Gastrocnemius medialis (tissue), 4 donors: Measurements from ENCODE around the gene TNNT1. TPM values are rescaled to one million over a fixed set of nuclear protein-coding genes. Genes with fewer than 3 reads are reported as not detected.

ENCODE experiments used
- ATAC-seq, 2 donors: fragments of 150-250 bp; one replicate each; pipeline ENCODE4 v1.9.1; 2016
- DNase-seq, 2 donors: peaks; one replicate each; pipeline ENCODE4 v3.0.0-alpha.2; 2019
- H3K27ac ChIP-seq, 4 donors: fragments of 200-600 bp; sonication (generic); 1 replicate in 1 of 4; 2 replicates in 3 of 4; pipeline ENCODE4 v1.5.1; 2016 to 2018; ENCODE audit warnings: mild to moderate bottlenecking in 2 of 4, moderate library complexity in 1 of 4
- H3K27me3 ChIP-seq, 3 donors: fragments of 200-600 bp; sonication (generic) in 2 of 3; 1 replicate in 1 of 3; 2 replicates in 2 of 3; pipeline versions ENCODE4 v1.5.1 to v1.6.0; 2016 to 2019; ENCODE audit warnings: mild to moderate bottlenecking in 1 of 3, moderate library complexity in 1 of 3
- H3K36me3 ChIP-seq, 2 donors: fragments of 200-600 bp; sonication (generic) in 1 of 2; one replicate each; pipeline ENCODE4 v1.5.1; 2017 to 2018
- H3K4me1 ChIP-seq, 2 donors: fragments of 200-600 bp; sonication (generic) in 1 of 2; one replicate each; pipeline ENCODE4 v1.5.1; 2016 to 2017; ENCODE audit warnings: mild to moderate bottlenecking in 2 of 2
- H3K4me3 ChIP-seq, 4 donors: fragments of 200-600 bp; sonication (generic) in 3 of 4; 1 replicate in 1 of 4; 2 replicates in 3 of 4; pipeline ENCODE4 v1.5.1; 2016 to 2019; ENCODE audit warnings: mild to moderate bottlenecking in 2 of 4
- H3K9me3 ChIP-seq, 3 donors: fragments of 200-600 bp; sonication (generic) in 2 of 3; 1 replicate in 1 of 3; 2 replicates in 2 of 3; pipeline ENCODE4 v1.5.1; 2016 to 2019
- CTCF ChIP-seq, 5 experiments: fragments of 450-650 bp in 3 of 5; fragments of 200-600 bp in 2 of 5; sonication (generic) in 2 of 5; IDR thresholded peaks in 4 of 5; conservative IDR thresholded peaks in 1 of 5; 1 replicate in 4 of 5; 2 replicates in 1 of 5; pipeline ENCODE4 v1.5.1; 2016 to 2019; ENCODE audit warnings: antibody characterized with exemption in 5 of 5, mild to moderate bottlenecking in 3 of 5, moderate library complexity in 3 of 5
- POLR2A ChIP-seq, 2 donors: fragments of 450-650 bp; IDR thresholded peaks; one replicate each; pipeline ENCODE4 v1.6.1; 2017; ENCODE audit warnings: antibody characterized with exemption in 2 of 2, mild to moderate bottlenecking in 2 of 2, moderate library complexity in 2 of 2
- in situ Hi-C, 4 donors: fragments of 200-750 bp; cut with MboI; loops; one replicate each; pipeline versions ENCODE4 v1.15.0 to v1.8.0; 2017; ENCODE audit warnings: low sequenced_read_pairs in 4 of 4
- intact Hi-C: fragments of 100-400 bp; cut with DNase I; formaldehyde crosslinking; loops from one replicate; pipeline ENCODE4 v1.15.1; 2023; ENCODE audit warnings: low total_unique reads
- total RNA-seq, 4 donors: library from RNA; depleted of rRNA; stranded (reverse); fragments of >200 nt; gene quantifications; one replicate each; pipeline versions ENCODE4 v1.1.0 to v1.2.3, GENCODE V29; 2016

TNNT1 gene
- total RNA-seq, 4 donors from 2014 or later: 2,342 to 9,166 (median 6,627) TPM

GRCh38 chr19:55131421-55131820 lies 17.6 kb downstream of the TNNT1 start:
- H3K36me3 ChIP-seq: no peaks in the 10 kb centered on the region
- H3K4me3 ChIP-seq: no peak overlapping the region
- no peak for ATAC-seq
- intact Hi-C loops (no loop called here), in situ Hi-C loops (loop anchor here in 2 of 4 donors (25.0 kb wide), 2 partner anchors 281 to 506 kb away; partner anchors contain the start of genes CCDC106 (in 1 of the 2), UBE2S (in 1 of the 2), ZNF580 (in 1 of the 2) and ZNF581 (in 1 of the 2))
- H3K9me3 ChIP-seq: no peaks in the 10 kb centered on the region
- TF ChIP-seq CTCF (IDR thresholded peaks at IDR 0.05 in 4 of 5, conservative IDR thresholded peaks at IDR 0.05 in 1 of 5) (no peak), POLR2A (IDR thresholded peaks at IDR 0.05) (no peak)
- no peaks in the 10 kb centered on the region for H3K4me1 ChIP-seq
- DNase-seq: no peak
- H3K27ac ChIP-seq: peak overlapping the region in 2 of 4 donors; percentile 29 to 67
- no peaks in the 10 kb centered on the region for H3K27me3 ChIP-seq

GRCh38 chr19:55119053-55119452 lies 30.0 kb downstream of the TNNT1 start:
- peak overlapping the region in 2 of 4 donors; percentile 80 to 85 for H3K4me3 ChIP-seq
- intact Hi-C loops (loop anchor here (5.0 to 10.0 kb wide), 2 partner anchors 266 to 523 kb away; partner anchors contain the start of genes RPL28, TMEM238, ZNF580 and ZNF581), in situ Hi-C loops (loop anchor here in 1 of 4 donors (25.0 kb wide), 1 partner anchor 1007 kb away; the partner anchor contains the start of genes NDUFA3, OSCAR, PRPF31 and TFPT)
- no peak for DNase-seq
- peaks cover 28 to 32% of the 10 kb centered on the region in 2 donors for H3K4me1 ChIP-seq
- no peaks in the 10 kb centered on the region for H3K9me3 ChIP-seq
- no peak for ATAC-seq
- H3K27ac ChIP-seq: peak overlapping the region; percentile 74 to 88 (median 86)
- no peaks in the 10 kb centered on the region for H3K36me3 ChIP-seq
- no peaks in the 10 kb centered on the region for H3K27me3 ChIP-seq
- TF ChIP-seq POLR2A (IDR thresholded peaks at IDR 0.05): peak in 1 of 2 donors; percentile 6
- TF ChIP-seq CTCF (IDR thresholded peaks at IDR 0.05 in 4 of 5, conservative IDR thresholded peaks at IDR 0.05 in 1 of 5): no peak

GRCh38 chr19:55118401-55118991 lies 30.5 kb downstream of the TNNT1 start:
- TF ChIP-seq POLR2A (IDR thresholded peaks at IDR 0.05) (peak in 1 of 2 donors; percentile 17), CTCF (IDR thresholded peaks at IDR 0.05 in 4 of 5, conservative IDR thresholded peaks at IDR 0.05 in 1 of 5) (no peak)
- Histone ChIP-seq H3K9me3 (no peaks in the 10 kb centered on the region), H3K4me1 (peaks cover 31 to 37% of the 10 kb centered on the region in 2 donors), H3K27me3 (no peaks in the 10 kb centered on the region), H3K36me3 (no peaks in the 10 kb centered on the region), H3K4me3 (peak overlapping the region; percentile 66 to 85 (median 80)), H3K27ac (peak overlapping the region; percentile 74 to 88 (median 86))
- ATAC-seq: peak; percentile 12 to 13
- DNase-seq: peak; percentile 19 to 65
- intact Hi-C loops (loop anchor here (5.0 to 10.0 kb wide), 2 partner anchors 266 to 524 kb away; partner anchors contain the start of genes RPL28, TMEM238, ZNF580 and ZNF581), in situ Hi-C loops (loop anchor here in 1 of 4 donors (25.0 kb wide), 1 partner anchor 1006 kb away; the partner anchor contains the start of genes NDUFA3, OSCAR, PRPF31 and TFPT)

GRCh38 chr19:55117663-55118391 lies 31.2 kb downstream of the TNNT1 start:
- peaks cover 35 to 44% of the 10 kb centered on the region in 2 donors for H3K4me1 ChIP-seq
- ATAC-seq (peak; percentile 81 to 90), DNase-seq (peak; percentile 98)
- H3K27me3 ChIP-seq: no peaks in the 10 kb centered on the region
- intact Hi-C loops: loop anchor here (1.0 to 10.0 kb wide), 6 partner anchors 29 to 557 kb away; partner anchors contain the start of genes EPN1, FIZ1, PPP6R1 and RPL28
- H3K4me3 ChIP-seq: peak overlapping the region; percentile 66 to 85 (median 80)
- in situ Hi-C loops: loop anchor here in 1 of 4 donors (25.0 kb wide), 1 partner anchor 1006 kb away; the partner anchor contains the start of genes NDUFA3, OSCAR, PRPF31 and TFPT
- no peaks in the 10 kb centered on the region for H3K36me3 ChIP-seq
- H3K27ac ChIP-seq: peak overlapping the region; percentile 74 to 88 (median 86)
- H3K9me3 ChIP-seq: no peaks in the 10 kb centered on the region
- TF ChIP-seq CTCF (IDR thresholded peaks at IDR 0.05 in 4 of 5, conservative IDR thresholded peaks at IDR 0.05 in 1 of 5) (peak in 1 of 5 experiments; percentile 25), POLR2A (IDR thresholded peaks at IDR 0.05) (peak; percentile 29 to 36)
